Mucosa of rectum (tissue), 2 donors: Measurements from ENCODE around the gene TPSAB1.
"Not testable (repeated sequence)": the region's sequence is repeated elsewhere in the genome, so short reads cannot be mapped to it uniquely, and the experiment has no call there.

Experiments used
- H3K27ac ChIP-seq, 2 donors: one replicate each; pipeline ENCODE4 v1.7.0; 2013; ENCODE audit warnings: inconsistent platforms in 2 of 2, low read depth in 2 of 2, low read length in 2 of 2
- H3K27me3 ChIP-seq, 2 donors: one replicate each; pipeline ENCODE4 v1.7.0; 2013; ENCODE audit warnings: low read length in 2 of 2; ENCODE audit not compliant: control insufficient read depth in 2 of 2, insufficient read depth in 2 of 2
- H3K36me3 ChIP-seq, 2 donors: one replicate each; pipeline ENCODE4 v1.7.0; 2013; ENCODE audit warnings: low read length in 2 of 2; ENCODE audit not compliant: control insufficient read depth in 2 of 2, insufficient read depth in 2 of 2
- H3K4me1 ChIP-seq, 2 donors: one replicate each; pipeline ENCODE4 v1.7.0; 2013; ENCODE audit warnings: low read length in 2 of 2, mild to moderate bottlenecking in 1 of 2; ENCODE audit not compliant: control insufficient read depth in 2 of 2, insufficient read depth in 2 of 2
- H3K4me3 ChIP-seq, 2 donors: one replicate each; pipeline ENCODE4 v1.7.0; 2013; ENCODE audit warnings: low read length in 2 of 2
- H3K9ac ChIP-seq, 2 donors: one replicate each; pipeline ENCODE4 v1.7.0; 2013; ENCODE audit warnings: low read length in 2 of 2, low read depth in 1 of 2, mild to moderate bottlenecking in 1 of 2
- H3K9me3 ChIP-seq, 2 donors: one replicate each; pipeline ENCODE4 v1.7.0; 2013; ENCODE audit warnings: low read length in 2 of 2; ENCODE audit not compliant: control insufficient read depth in 2 of 2
- donor health status: healthy.
- donor health status: Normal muscosa, but diverticular disease.

The TPSAB1 gene

DNA sequence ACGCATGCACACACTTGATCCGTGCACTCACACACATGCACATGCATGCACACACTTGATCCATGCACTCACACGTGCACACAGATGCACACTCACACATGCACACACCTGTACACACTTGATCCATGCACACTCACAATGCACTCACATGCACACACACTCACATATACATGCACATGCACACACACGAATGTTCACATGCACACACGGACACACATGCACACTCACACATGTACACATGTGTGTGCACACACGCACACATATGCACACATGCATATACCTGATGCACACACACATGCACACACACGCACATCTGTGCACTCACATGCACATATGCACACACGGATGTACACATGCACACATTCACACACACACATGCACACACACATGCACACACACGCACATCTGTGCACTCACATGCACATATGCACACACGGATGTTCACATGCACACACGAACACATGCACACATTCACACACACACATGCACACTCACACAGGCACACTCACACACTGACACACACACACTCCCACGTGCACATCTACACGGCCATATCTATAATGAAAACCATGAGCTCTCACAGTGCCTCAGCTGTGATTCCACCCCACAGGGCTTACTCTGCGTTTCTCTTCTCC lies 7.5 kb downstream of the TPSAB1 start:
- not testable (repeated sequence) for H3K9ac ChIP-seq, H3K36me3 ChIP-seq, H3K27me3 ChIP-seq, H3K27ac ChIP-seq, H3K4me1 ChIP-seq, H3K4me3 ChIP-seq, H3K9me3 ChIP-seq

DNA sequence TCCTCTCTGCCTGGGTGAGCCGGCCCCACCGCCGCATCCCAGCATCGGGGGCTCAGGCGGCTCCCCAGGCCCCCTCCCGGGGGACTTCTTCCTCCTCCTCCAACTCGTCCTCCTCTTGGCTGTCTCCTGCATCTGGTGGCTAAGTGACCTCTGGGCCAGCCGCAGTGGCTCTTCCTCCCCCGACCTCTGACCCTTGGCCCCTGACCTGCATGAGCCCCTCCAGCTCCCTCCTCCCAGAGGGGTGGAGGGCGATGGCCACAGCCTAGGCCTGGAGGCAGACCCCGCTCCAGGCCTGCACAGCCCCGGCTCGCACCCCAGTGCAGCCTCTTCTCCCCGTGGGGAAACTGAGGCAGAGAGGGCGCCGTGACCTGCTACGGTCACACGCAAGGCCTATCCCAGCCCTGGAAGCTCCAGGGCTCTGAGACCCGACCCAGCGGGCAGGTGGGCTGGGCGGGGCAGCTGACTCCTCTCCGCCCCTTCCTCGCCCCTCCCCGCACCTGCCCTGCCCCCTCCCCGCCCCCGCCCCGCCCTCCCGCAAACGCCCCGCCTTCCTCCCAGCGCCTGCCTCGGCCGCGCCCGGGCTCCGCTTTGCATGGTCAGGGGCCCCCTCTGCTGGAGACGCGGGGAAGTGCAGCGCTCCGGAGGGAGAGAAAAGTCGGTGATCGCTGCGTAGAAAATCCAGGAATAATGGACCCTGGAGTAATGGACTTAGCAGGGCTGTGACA lies 8.7 kb downstream of the TPSAB1 start:
- H3K36me3 ChIP-seq, H3K9me3 ChIP-seq, H3K27ac ChIP-seq, H3K4me3 ChIP-seq, H3K4me1 ChIP-seq, H3K27me3 ChIP-seq, H3K9ac ChIP-seq: not testable (repeated sequence)

DNA sequence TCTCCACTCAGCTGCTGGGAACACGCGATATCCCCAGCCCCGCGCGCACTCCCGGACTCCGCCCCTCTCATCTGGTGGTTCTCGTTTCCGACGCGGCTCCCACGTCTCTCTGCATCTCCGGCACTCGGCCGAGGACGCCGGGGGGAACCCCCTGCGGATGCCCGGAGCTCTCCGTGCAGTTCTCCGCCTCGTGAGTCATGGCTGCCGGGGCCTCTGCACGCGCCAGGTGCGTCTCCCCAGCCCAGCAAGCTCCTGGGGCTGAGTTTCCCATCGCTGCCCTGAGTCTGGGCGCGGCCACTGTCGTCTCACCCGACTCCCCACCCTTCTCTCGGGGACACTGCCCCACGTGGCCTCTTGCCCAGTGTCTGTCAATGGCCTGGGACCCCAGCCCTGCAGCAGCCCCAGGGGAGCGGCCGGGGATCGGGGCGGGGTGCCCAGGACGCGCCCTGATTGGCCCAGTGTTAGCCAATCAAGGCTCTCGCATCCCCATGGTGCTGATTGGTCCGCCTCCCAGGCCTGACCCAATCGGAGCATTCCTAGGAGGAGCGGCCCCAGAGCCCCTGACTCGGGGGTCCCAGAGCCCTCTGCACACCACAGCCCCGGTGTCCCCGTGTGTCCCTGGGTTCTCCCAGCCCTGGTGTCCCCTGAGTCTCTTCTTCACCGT lies 13.3 kb downstream of the TPSAB1 start:
- H3K9ac ChIP-seq, H3K9me3 ChIP-seq, H3K27me3 ChIP-seq, H3K4me3 ChIP-seq, H3K4me1 ChIP-seq, H3K36me3 ChIP-seq, H3K27ac ChIP-seq: not testable (repeated sequence)

GRCh38 chr16:1254821-1255220 lies 14.3 kb downstream of the TPSAB1 start:
- not testable (repeated sequence) for H3K27ac ChIP-seq, H3K9me3 ChIP-seq, H3K4me3 ChIP-seq, H3K9ac ChIP-seq, H3K36me3 ChIP-seq, H3K4me1 ChIP-seq, H3K27me3 ChIP-seq

- not testable (repeated sequence) for H3K4me1 ChIP-seq, H3K36me3 ChIP-seq, H3K9ac ChIP-seq, H3K9me3 ChIP-seq, H3K27ac ChIP-seq, H3K4me3 ChIP-seq
- peaks cover 5 to 13% of the 10 kb centered on the region in 2 donors for H3K27me3 ChIP-seq
Observed at GRCh38 chr16:1255276-1256122, 15.0 kb downstream of the TPSAB1 start, which contains the start of gene TPSD1. TSS of gene TPSD1 (plus strand) at chr16:1256069. CDS start at chr16:1256281, 212 bp downstream.

- not testable (repeated sequence) for H3K4me1 ChIP-seq, H3K4me3 ChIP-seq, H3K36me3 ChIP-seq, H3K27ac ChIP-seq, H3K9me3 ChIP-seq, H3K9ac ChIP-seq
- H3K27me3 ChIP-seq, result peaks cover 5 to 17% of the 10 kb centered on the region in 2 donors
Observed at GRCh38 chr16:1256296-1256873, 15.9 kb downstream of the TPSAB1 start.

DNA sequence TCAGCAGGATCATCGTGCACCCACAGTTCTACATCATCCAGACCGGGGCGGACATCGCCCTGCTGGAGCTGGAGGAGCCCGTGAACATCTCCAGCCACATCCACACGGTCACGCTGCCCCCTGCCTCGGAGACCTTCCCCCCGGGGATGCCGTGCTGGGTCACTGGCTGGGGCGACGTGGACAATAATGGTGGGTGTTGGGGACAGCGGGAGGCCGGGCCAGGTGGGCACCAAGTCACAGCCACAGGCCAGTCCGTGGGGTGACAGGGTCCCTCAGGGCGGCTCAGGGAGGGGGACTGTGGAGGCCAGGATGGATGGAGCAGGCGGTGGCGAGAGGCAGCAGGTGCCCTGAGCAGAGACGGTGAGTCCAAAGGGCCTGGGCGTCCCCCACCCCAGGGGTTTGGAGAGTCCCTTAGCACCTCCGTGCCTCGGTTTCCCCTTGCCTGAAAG lies 16.4 kb downstream of the TPSAB1 start:
- Histone ChIP-seq H3K27me3 (peaks cover 9 to 17% of the 10 kb centered on the region in 2 donors), H3K4me3 (no peak overlapping the region), H3K4me1 (no peaks in the 10 kb centered on the region), H3K36me3 (no peaks in the 10 kb centered on the region), H3K27ac (no peak overlapping the region), H3K9me3 (no peaks in the 10 kb centered on the region), H3K9ac (no peak overlapping the region)

- Histone ChIP-seq H3K27ac (no peak overlapping the region), H3K27me3 (peaks cover 9 to 17% of the 10 kb centered on the region in 2 donors)
Observed at GRCh38 chr16:1257561-1258224, 17.2 kb downstream of the TPSAB1 start.

DNA sequence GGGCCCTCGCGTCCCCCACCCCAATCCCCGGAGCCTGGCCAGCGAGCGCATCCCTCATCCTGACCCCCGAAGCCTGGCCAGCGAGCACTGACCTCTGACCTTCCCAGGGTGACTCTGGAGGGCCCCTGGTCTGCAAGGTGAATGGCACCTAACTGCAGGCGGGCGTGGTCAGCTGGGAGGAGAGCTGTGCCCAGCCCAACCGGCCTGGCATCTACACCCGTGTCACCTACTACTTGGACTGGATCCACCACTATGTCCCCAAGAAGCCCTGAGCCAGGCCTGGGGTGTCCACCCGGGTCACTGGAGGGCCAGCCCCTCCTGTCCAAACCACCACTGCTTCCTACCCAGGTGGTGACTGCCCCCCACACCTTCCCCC lies 17.7 kb downstream of the TPSAB1 start:
- no peak overlapping the region for H3K4me3 ChIP-seq
- H3K4me1 ChIP-seq, result no peaks in the 10 kb centered on the region
- H3K9me3 ChIP-seq, result no peaks in the 10 kb centered on the region
- H3K36me3 ChIP-seq, result no peaks in the 10 kb centered on the region
- no peak overlapping the region for H3K9ac ChIP-seq
- H3K27ac ChIP-seq, result no peak overlapping the region
- H3K27me3 ChIP-seq, result peaks cover 9 to 17% of the 10 kb centered on the region in 2 donors

More at GRCh38 chr16:1257561-1258224, 17.2 kb downstream of the TPSAB1 start:
- H3K36me3 ChIP-seq, result no peaks in the 10 kb centered on the region
- no peaks in the 10 kb centered on the region for H3K9me3 ChIP-seq
- H3K9ac ChIP-seq, result no peak overlapping the region
- H3K4me3 ChIP-seq, result no peak overlapping the region
- no peaks in the 10 kb centered on the region for H3K4me1 ChIP-seq
